Upper lobe of left lung (tissue), 6 donors: ENCODE results near the gene HENMT1. TPM values are rescaled to one million over a fixed set of nuclear protein-coding genes. Genes with fewer than 3 reads are reported as not detected.
"Not testable (repeated sequence)": the region's sequence is repeated elsewhere in the genome, so short reads cannot be mapped to it uniquely, and the experiment has no call there.

Experiments
- ATAC-seq, 2 donors: fragments of 200-7000 bp; cut with Tn5 transposase; one replicate each; pipeline ENCODE4 v1.9.1; 2022; ENCODE audit warnings: mild to moderate bottlenecking in 2 of 2, moderate library complexity in 2 of 2; ENCODE audit not compliant: low FRiP score in 2 of 2
- DNase-seq, 2 donors: peaks; one replicate each; pipeline ENCODE4 v3.0.0-alpha.2; 2019 to 2020
- H3K27ac ChIP-seq, 4 donors: fragments of 200-600 bp; sonication (generic); one replicate each; pipeline ENCODE4 v1.5.1; 2016 to 2019
- H3K27me3 ChIP-seq, 4 donors: fragments of 200-600 bp; sonication (generic); one replicate each; pipeline ENCODE4 v1.5.1; 2017 to 2019
- H3K36me3 ChIP-seq, 4 donors: fragments of 200-600 bp; sonication (generic); one replicate each; pipeline ENCODE4 v1.5.1; 2016 to 2019
- H3K4me1 ChIP-seq, 4 donors: fragments of 200-600 bp; sonication (generic); one replicate each; pipeline ENCODE4 v1.5.1; 2018 to 2019
- H3K4me3 ChIP-seq, 4 donors: fragments of 200-600 bp; sonication (generic); one replicate each; pipeline ENCODE4 v1.5.1; 2017 to 2019; ENCODE audit warnings: mild to moderate bottlenecking in 2 of 4, moderate library complexity in 1 of 4
- H3K9me3 ChIP-seq, 4 donors: fragments of 200-600 bp; sonication (generic); one replicate each; pipeline ENCODE4 v1.5.1; 2018 to 2019
- EP300 ChIP-seq, 4 donors: sonication (generic); formaldehyde crosslinking; IDR thresholded peaks; one replicate each; pipeline ENCODE4 v1.5.1; 2017; ENCODE audit warnings: antibody characterized with exemption in 4 of 4, control low read depth in 2 of 4
- POLR2A ChIP-seq, 4 donors: fragments of 450-650 bp; IDR thresholded peaks; one replicate each; pipeline ENCODE4 v1.5.1; 2016 to 2017; ENCODE audit warnings: antibody characterized with exemption in 4 of 4, mild to moderate bottlenecking in 2 of 4
- POLR2AphosphoS5 ChIP-seq, 2 donors: sonication (generic); formaldehyde crosslinking; IDR thresholded peaks; one replicate each; pipeline ENCODE4 v1.5.1; 2017; ENCODE audit warnings: antibody characterized with exemption in 2 of 2
- WGBS, 2 donors: methylation state at CpG; one replicate each; pipeline ENCODE4 v1.1.5; 2017 to 2018; 5-methylcytosine and 5-hydroxymethylcytosine counted together
- total RNA-seq, 6 donors: library from RNA; depleted of rRNA in 4 of 6; stranded (reverse); fragments of >200 nt in 4 of 6; gene quantifications; one replicate each; pipeline versions ENCODE4 v1.1.0 to v1.2.1, GENCODE V29; 2016 to 2021
- TF ChIP-seq, protein P1 (sequence below), 6 experiments: fragments of 450-650 bp in 4 of 6; fragments of 200-600 bp in 2 of 6; sonication (generic) in 2 of 6; IDR thresholded peaks; one replicate each; pipeline ENCODE4 v1.5.1; 2016 to 2019; ENCODE audit warnings: antibody characterized with exemption in 6 of 6
- donor health status: DM: no; HTN: no; CAD: no; lungs with moderate emphysema.
- donor health status: DM: no; HTN: yes; CAD: no; lungs with severe emphysema.

The HENMT1 gene
- total RNA-seq, 6 donors from 2014 or later = 5.0 to 12.3 (median 7.0) TPM

- H3K27ac ChIP-seq = no peak overlapping the region
- TF ChIP-seq, protein P1, sequence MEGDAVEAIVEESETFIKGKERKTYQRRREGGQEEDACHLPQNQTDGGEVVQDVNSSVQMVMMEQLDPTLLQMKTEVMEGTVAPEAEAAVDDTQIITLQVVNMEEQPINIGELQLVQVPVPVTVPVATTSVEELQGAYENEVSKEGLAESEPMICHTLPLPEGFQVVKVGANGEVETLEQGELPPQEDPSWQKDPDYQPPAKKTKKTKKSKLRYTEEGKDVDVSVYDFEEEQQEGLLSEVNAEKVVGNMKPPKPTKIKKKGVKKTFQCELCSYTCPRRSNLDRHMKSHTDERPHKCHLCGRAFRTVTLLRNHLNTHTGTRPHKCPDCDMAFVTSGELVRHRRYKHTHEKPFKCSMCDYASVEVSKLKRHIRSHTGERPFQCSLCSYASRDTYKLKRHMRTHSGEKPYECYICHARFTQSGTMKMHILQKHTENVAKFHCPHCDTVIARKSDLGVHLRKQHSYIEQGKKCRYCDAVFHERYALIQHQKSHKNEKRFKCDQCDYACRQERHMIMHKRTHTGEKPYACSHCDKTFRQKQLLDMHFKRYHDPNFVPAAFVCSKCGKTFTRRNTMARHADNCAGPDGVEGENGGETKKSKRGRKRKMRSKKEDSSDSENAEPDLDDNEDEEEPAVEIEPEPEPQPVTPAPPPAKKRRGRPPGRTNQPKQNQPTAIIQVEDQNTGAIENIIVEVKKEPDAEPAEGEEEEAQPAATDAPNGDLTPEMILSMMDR (IDR thresholded peaks at IDR 0.05) = no peak
- TF ChIP-seq EP300 (IDR thresholded peaks at IDR 0.05) (no peak), POLR2AphosphoS5 (IDR thresholded peaks at IDR 0.05) (no peak)
- H3K9me3 ChIP-seq = no peaks in the 10 kb centered on the region
- peaks cover 3 to 34% (median 16%) of the 10 kb centered on the region in 4 donors for H3K36me3 ChIP-seq
- DNase-seq = no peak
- WGBS, 2 donors = 68 to 71% methylated on average over 6 of the region's 6 CpGs
- ATAC-seq = no peak
- no peak overlapping the region for H3K4me3 ChIP-seq
- peaks cover 0 to 7% (median 3%) of the 10 kb centered on the region in 4 donors for H3K4me1 ChIP-seq
- H3K27me3 ChIP-seq = no peaks in the 10 kb centered on the region
Observed at GRCh38 chr1:108703939-108704338, 43.0 kb upstream of the HENMT1 start.

DNA sequence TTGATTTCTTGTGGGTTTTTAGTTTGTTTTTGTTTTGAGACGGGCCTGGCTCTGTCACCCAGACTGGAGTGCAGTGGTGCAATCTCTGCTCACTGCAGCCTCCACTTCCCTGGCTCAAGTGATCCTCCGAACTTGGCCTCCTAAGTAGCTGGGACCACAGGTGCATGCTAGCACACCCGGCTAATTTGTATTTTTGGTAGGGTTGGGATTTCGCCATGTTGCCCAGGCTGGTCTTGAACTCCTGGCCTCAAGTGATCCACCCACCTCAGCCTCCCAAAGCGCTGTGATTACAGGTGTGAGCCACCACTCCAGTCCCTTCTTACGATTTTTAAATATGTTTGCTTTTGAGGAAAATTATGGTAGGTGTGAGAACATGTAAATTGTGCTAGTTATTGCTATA is 41.2 kb upstream of the HENMT1 start:
- not testable (repeated sequence) for DNase-seq, H3K27ac ChIP-seq, H3K4me3 ChIP-seq, H3K4me1 ChIP-seq, H3K9me3 ChIP-seq, H3K27me3 ChIP-seq, ATAC-seq
- 94 to 98% methylated on average over 6 of the region's 6 CpGs for WGBS, 2 donors
- peaks cover 17 to 52% (median 33%) of the 10 kb centered on the region in 4 donors for H3K36me3 ChIP-seq

DNA sequence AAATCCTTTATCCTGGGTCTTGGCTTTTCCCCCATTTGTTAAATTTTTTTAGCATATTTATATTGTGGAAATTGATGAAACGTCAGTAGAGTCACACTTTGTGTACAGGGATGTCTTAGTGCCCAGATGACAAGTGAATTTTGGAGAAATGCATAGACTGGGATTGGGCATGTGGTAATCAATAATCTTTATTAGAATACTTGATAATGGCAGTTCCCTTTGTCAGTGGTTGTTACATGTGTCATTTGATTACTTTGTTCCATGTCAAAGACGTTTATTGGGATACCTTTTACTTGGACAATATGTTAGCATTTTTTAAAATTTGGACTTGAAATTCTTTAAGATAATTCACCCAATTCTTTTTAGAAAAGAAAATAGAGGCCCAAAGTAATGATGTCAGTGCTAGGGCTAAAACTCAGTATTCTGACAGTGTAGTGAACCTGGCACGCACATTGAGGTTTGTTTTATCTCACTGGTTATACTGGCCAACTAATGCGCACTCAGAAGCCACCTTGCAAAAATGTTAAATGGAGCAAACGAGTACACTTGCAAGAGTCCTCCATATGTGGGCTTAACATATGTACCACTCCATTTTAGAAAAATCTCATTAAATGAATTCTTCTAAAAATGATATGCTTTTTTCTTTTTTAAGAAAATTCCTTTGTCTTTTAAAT is 40.4 kb upstream of the HENMT1 start:
- Histone ChIP-seq H3K4me1 (peaks cover 0 to 7% (median 5%) of the 10 kb centered on the region in 4 donors), H3K36me3 (peaks cover 24 to 60% (median 39%) of the 10 kb centered on the region in 4 donors), H3K4me3 (no peak overlapping the region), H3K27ac (no peak overlapping the region), H3K9me3 (no peaks in the 10 kb centered on the region), H3K27me3 (no peaks in the 10 kb centered on the region)
- no peak for ATAC-seq
- DNase-seq = no peak
- TF ChIP-seq POLR2AphosphoS5 (IDR thresholded peaks at IDR 0.05) (no peak), POLR2A (IDR thresholded peaks at IDR 0.05) (no peak), EP300 (IDR thresholded peaks at IDR 0.05) (no peak)
- TF ChIP-seq, protein P1 (IDR thresholded peaks at IDR 0.05) = no peak
- WGBS, 2 donors = 86 to 90% methylated on average over 5 of the region's 5 CpGs

DNA sequence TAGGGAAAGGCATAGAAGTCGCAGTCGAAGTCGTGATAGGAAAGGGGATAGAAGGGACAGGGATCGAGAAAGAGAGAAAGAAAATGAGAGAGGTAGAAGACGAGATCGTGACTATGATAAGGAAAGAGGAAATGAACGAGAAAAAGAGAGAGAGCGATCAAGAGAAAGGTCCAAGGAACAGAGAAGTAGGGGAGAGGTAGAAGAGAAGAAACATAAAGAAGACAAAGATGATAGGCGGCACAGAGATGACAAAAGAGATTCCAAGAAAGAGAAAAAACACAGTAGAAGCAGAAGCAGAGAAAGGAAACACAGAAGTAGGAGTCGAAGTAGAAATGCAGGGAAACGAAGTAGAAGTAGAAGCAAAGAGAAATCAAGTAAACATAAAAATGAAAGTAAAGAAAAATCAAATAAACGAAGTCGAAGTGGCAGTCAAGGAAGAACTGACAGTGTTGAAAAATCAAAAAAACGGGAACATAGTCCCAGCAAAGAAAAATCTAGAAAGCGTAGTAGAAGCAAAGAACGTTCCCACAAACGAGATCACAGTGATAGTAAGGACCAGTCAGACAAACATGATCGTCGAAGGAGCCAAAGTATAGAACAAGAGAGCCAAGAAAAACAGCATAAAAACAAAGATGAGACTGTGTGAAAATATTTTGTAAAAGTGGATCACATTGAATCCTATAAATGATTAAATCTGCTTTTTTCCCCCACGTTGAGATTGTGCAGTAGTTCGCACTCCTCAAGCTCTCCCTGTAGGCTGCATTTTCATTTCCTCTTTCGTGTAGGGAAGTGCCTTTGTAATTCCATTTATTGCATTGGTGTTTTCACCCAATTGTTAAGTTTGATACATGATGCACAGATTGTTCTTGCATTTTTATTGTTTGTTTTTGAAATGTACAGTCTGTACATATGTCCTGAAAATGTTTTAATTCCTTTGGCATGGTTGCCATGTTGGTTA is 38.8 kb upstream of the HENMT1 start:
- no peaks in the 10 kb centered on the region for H3K9me3 ChIP-seq
- H3K36me3 ChIP-seq = peaks cover 27 to 66% (median 44%) of the 10 kb centered on the region in 4 donors
- peaks cover 9 to 17% (median 14%) of the 10 kb centered on the region in 4 donors for H3K4me1 ChIP-seq
- no peak for TF ChIP-seq POLR2AphosphoS5 (IDR thresholded peaks at IDR 0.05)
- TF ChIP-seq POLR2A (IDR thresholded peaks at IDR 0.05) = no peak
- no peak for TF ChIP-seq EP300 (IDR thresholded peaks at IDR 0.05)
- TF ChIP-seq, protein P1 (IDR thresholded peaks at IDR 0.05) = no peak
- H3K4me3 ChIP-seq = no peak overlapping the region
- WGBS, 2 donors = 82 to 85% methylated on average over 22 of the region's 22 CpGs
- ATAC-seq = peak in 1 of 2 donors; percentile 60
- peak overlapping the region in 1 of 4 donors; percentile 40 for H3K27ac ChIP-seq
- no peaks in the 10 kb centered on the region for H3K27me3 ChIP-seq
- no peak for DNase-seq

GRCh38 chr1:108695535-108695934 is 34.6 kb upstream of the HENMT1 start:
- Histone ChIP-seq H3K27me3 (no peaks in the 10 kb centered on the region), H3K9me3 (no peaks in the 10 kb centered on the region), H3K4me3 (peak overlapping the region in 1 of 4 donors; percentile 75), H3K27ac (no peak overlapping the region), H3K36me3 (peaks cover 27 to 50% (median 42%) of the 10 kb centered on the region in 4 donors), H3K4me1 (peaks cover 21 to 36% (median 26%) of the 10 kb centered on the region in 4 donors)
- 56 to 58% methylated on average over 5 of the region's 5 CpGs for WGBS, 2 donors
- no peak for TF ChIP-seq POLR2AphosphoS5 (IDR thresholded peaks at IDR 0.05)
- TF ChIP-seq EP300 (IDR thresholded peaks at IDR 0.05) = no peak
- TF ChIP-seq POLR2A (IDR thresholded peaks at IDR 0.05) = no peak
- TF ChIP-seq, protein P1 (IDR thresholded peaks at IDR 0.05) = no peak
- ATAC-seq = no peak
- no peak for DNase-seq
